Hippocampal formation (tissue), 2 donors: ENCODE data around the gene ZNF787.
"Not testable (repeated sequence)": the region's sequence is repeated elsewhere in the genome, so short reads cannot be mapped to it uniquely, and the experiment has no call there.

Experiments used
- DNase-seq, 2 donors: peaks; one replicate each; lab custom pipeline; 2025; lab: John Stamatoyannopoulos, UW

The ZNF787 gene

DNA sequence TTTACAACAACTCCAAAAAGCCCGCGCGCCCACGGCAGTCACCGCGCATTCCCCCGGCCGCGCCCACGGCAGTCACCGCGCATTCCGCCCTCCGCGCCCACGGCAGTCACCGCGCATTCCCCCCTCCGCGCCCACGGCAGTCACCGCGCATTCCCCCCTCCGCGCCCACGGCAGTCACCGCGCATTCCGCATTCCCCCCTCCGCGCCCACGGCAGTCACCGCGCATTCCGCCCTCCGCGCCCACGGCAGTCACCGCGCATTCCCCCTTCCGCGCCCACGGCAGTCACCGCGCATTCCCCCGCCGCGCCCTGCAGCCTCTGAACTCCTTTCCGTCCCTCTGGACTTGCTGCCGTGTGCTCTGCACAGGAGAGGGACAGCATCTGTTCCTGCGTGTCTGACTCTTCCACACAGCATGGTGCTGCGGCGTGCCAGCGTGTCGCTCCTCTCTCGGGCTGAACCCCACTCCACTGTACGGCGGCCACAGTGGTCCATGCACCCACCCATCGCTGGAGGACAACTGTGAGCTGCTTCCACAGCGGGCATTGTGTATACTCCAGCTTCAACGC lies 15.2 kb downstream of the ZNF787 start:
- DNase-seq = not testable (repeated sequence)

GRCh38 chr19:56105090-56105701 lies 15.9 kb downstream of the ZNF787 start:
- peak; percentile 28 to 31 for DNase-seq

DNA sequence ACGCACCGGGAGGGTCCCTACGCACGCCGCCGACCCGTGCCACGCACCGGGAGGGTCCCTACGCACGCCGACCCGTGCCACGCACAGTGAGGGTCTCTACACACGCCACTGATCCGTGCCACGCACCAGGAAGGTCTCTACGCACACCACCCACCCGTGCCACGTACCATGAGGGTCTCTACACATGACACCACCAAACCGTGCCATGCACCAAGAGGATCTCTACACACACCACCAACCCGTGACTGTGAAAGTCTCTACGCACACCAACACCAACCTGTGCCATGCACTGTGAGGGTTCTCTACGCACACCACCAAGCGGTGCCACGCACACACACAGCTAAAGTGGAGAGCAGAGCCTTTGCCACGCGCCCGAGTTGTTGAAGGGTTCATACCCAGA lies 16.7 kb downstream of the ZNF787 start:
- DNase-seq = no peak

- DNase-seq = no peak
Measured at GRCh38 chr19:56103027-56103614, 18.0 kb downstream of the ZNF787 start.

DNA sequence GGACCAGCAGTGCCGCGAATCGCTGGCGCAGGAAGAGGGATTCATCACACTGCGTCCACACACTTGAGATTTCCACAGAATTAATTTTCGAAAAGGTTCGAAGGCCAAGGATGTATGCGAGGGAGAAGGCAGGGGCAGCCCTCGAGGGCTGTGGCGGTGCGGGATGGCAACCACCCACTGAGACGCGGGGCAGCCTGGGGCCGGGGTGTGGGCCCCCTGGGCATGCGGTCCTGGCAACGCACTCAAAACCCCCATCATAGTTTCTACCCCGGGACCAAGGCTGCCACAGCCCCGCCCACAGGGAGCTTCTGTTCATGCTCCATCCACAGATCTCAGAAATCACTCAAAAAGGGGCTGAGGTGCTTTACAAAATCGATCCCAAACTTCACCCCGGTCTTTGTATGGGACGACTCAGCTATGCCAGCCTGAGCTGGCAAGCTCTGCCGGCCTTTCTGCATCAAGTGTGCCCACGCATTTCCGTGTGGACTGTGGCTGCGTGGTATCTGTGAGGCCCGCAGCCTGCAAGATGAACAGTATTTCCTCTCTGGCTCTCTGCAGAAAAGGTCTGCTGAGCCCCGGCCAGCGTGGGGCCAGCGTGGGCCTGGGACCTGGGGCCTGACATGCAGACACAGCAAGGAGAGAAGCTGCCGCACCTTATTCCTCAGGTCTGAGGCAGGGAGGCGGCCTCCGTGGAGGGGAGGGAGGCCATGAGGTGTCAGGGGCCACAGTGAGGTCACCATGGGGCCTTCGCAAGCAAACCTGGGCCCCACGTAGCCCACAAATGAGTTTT lies 19.2 kb downstream of the ZNF787 start:
- DNase-seq = no peak

- DNase-seq = no peak
Measured at GRCh38 chr19:56101095-56101494, 20.0 kb downstream of the ZNF787 start.

DNA sequence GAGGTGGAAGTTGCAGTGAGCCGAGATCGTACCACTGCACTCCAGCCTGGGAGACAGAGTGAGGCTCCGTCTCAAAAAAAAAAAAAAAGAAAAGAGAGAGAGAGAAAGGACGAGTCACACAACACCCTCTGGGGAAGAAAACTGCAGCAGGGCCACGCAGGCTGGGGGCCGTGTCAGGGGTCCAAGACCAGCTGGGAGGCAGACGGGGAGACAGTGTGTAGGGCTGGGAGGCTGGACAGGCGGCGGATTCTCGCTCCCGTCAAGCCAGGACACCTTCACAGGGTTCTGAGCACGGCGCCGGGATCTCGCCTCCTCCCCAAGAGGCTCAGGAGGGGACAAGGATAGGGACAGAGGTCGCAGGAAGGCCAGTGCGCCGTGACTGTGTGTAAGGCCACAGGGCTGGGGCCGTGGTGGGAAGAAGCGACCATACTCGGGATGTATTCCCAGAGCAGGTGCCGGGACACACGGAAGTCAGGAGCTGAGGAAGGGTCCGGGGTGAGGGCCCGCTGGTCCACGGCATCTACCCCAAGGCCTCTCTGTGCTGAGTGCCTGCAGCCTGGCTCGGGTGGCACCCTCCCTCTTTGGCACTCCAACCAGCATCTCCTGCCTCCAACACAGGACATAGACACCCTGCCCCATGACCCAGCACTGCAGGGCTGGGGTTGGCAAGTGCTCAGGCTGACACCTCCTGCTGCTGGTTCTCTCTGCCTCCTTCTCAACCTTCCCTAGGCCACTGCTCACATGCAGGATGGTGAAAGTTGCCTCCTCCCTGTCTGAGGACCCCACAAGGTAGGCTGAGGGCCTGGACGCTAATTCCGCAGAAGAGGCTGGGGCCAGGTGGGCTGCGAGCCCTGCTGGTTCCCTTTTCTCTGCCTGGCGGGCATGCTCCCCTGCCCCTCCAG lies 21.2 kb downstream of the ZNF787 start:
- DNase-seq = no peak

DNA sequence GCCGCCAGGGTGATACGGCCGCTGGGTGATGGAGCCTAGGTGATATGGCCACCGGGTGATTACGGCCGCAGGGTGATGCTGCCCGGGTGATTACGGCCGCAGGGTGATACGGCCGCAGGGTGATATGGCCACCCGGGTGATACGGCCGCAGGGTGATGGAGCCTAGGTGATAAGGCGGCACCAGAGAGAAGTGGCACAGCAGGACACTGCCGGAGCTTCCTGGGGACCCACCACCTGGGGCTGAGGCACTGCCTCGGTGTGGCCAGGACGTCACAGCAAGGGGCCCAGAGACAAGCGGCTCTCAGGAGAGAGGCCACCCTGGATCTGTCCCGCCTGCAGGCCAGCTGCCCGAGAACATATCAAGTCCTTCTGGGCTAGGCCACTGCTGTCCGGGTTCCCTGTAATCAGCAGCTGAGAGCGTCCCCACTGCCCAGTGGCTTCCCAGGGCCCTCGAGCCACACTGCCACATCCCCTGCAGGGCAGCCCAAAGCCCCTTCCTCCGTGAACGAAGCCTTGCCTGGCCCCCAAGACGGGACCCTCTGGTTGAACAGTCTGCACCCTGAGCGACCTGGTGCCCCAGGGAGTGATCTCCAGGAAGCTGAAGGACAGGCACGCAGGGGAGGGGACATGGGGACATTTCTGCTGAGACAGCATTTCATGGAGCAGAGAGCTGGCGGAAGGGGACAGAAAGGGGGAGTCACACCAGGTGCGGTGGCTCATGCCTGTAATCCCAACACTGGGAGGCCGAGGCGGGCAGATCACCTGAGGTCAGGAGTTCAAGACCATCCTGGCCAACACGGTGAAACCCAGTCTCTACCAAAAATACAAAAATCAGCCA lies 22.1 kb downstream of the ZNF787 start:
- no peak for DNase-seq

DNA sequence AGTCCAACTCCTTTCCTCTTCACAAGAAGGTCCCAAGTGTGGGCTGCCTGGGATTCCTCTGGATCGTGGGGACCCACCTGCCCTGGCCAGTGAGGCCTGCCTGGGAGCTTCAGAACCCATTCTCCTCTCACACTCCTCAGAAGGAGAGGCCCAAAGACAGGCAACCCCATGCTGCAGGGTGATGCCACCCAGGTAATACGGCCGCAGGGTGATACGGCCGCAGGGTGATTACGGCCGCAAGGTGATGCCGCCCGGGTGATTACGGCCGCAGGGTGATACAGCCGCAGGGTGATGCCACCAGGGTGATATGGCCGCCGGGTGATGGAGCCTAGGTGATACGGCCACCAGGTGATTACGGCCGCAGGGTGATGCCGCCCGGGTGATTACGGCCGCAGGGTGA lies 22.9 kb downstream of the ZNF787 start:
- DNase-seq = not testable (repeated sequence)

- no peak for DNase-seq
Measured at GRCh38 chr19:56097776-56098175, 23.3 kb downstream of the ZNF787 start.

DNA sequence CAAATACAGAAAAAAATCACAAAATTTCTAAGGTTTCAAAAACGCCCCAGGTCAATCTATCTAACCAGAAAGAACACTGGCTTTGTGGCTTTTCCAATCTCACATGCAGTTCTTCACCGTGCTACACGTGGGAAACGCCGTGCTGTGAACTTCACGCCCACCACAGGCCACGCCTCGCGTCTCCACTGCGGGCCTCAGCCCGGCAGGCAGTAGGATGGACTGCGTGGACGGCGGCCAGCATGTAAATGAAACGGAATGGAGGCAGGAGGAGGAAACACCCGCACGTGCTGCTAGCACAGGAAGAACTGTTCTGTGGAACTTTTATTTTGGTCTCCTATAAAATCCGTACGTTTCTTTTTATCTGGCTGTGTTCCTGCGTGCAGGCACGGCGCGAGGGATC lies 23.8 kb downstream of the ZNF787 start:
- DNase-seq = no peak

GRCh38 chr19:56096665-56097064 lies 24.4 kb downstream of the ZNF787 start:
- no peak for DNase-seq

DNA sequence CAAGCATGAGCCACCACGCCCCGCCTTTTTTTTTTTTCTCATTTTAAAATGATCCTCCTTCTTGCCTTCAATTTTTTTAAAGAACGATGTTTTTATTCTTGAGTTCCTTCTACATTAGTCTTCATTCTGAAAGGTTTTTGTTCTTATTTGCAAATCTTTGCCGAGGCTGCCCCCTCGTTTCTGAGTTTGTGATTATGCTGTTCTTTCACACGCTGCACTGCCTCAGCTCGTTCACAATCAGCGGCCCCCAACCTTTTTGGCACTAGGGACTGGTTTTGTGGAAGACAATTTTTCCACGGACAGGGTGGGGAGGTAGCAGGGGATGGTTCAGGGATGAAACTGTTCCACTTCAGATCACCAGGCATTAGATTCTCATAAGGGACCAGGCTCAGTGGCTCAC lies 26.6 kb downstream of the ZNF787 start:
- no peak for DNase-seq

- no peak for DNase-seq
Measured at GRCh38 chr19:56092685-56093631, 28.1 kb downstream of the ZNF787 start.

DNA sequence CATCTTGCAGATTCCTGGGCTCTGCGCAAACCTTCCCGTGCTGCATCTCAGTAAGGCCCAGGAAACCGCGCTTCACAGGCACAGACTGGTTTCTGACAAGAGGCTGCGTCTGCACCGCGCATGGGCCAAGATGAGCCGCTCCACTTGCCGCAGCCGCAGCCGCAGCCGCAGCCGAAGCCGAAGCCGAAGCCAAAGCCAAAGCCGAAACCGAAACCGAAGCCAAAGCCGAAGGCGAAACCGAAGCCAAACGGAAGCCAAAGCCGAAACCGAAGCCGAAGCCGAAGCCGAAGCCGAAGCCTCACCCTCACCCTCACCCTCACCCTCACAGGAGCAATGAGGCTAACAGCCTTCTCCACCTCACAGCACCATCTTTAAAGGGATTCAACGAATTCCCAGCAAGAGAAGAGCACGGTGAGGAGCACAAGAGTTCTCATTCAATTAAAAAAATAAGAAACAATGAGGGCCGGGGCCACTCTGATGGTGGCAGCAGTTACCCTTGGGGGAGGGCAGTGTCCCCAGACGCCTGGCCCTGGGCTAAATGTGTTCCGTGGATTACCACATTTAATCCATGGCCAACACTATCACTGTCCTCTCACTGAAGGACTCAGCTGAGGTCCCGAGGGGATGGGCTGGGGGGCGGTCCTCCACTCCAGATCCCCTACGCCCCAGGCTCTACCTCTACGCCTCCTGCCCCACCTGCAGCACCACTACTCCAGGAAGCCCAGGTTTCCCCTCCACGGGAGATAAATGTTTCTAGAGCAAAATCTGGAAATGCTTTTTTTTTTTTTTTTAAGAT lies 29.1 kb downstream of the ZNF787 start:
- no peak for DNase-seq

DNA sequence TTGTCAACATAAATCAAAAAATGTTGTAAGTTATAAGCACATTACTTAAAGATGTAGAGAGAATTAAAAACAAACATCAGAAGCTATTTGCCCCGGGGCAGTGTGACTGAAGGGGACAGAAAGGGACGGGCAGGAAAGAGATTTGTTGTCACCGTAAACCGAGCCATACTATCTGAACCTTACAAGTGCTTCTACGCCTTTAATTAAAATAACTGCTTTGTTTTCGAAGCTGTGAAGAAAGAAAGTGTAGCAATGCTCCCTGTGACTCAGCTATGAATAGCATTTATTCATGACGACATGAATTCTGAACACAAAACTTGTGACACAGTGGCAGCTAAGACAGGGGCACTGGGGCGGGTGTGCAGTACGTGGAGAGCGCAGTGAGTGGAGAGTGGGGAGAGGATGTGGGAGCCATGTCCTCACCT lies 30.0 kb downstream of the ZNF787 start:
- DNase-seq = no peak

DNA sequence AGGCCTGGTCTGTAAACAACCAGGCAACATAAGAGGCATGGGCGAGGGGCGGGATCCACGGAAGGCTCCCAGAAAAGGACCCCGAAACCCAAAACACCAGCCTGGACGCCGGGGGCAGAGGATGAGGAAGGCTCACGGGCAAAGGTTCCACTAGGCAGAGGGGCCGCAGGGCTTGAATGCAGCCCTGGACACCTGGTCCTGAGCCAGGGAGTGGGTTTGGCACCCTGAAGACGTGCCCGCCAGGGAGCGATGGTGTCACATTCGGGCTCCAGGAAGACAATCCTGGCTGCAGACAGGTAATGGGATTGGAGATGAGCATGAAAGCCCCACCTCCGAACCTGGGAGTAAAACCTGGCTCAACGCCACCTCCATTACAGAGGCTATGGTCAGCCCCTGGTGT lies 31.8 kb downstream of the ZNF787 start:
- DNase-seq = no peak

DNA sequence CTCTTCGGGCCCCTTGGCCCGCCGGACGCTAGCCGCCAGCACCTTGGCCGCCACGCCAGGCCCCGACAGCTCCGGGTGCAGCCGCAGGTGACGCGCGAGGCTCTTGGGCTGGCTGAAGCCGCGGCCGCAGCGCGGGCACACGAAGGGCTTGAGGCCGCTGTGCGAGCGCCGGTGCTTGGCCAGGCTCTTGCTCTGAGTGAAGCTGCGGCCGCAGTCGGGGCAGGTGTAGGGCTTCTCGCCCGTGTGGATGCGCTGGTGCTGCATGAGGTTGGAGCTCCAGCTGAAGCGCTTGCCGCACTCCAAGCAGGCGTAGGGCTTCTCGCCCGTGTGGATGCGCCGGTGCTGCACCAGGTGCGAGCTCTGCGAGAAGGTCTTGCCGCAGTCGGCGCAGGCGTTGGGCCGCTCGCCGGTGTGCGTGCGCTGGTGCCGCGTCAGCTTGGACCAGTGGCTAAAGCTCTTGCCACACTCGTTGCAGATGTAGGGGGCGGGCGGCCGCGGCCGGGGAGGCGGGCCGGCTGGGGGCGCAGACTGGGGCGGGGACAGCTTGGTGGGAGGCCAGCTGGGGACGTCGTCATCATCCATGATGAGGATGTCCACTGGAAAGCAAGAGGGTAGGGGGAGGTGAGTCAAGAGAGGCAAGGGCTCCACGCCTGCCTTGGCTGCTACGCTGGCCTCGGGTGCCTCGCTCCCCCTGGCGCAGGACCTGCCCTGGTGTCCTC lies 32.4 kb downstream of the ZNF787 start:
- no peak for DNase-seq
